Loucy (cell line): ENCODE results near the gene NEXN.

Experiments used
- H2AFZ ChIP-seq: fragments of 200-600 bp; sonication (generic); 2 replicates; pipeline ENCODE4 v1.6.0; 2016; ENCODE audit warnings: antibody characterized with exemption, mild to moderate bottlenecking, low read length, moderate library complexity
- H3F3A ChIP-seq: fragments of 200-600 bp; 2 replicates; pipeline ENCODE4 v1.6.0; 2016; ENCODE audit warnings: antibody characterized with exemption, low read depth, mild to moderate bottlenecking
- H3K27me3 ChIP-seq: fragments of 200-600 bp; sonication (generic); 2 replicates; pipeline ENCODE4 v1.6.1; 2014; ENCODE audit warnings: low read length, mild to moderate bottlenecking; ENCODE audit not compliant: insufficient read depth, poor library complexity, severe bottlenecking
- H3K36me3 ChIP-seq: fragments of 200-600 bp; sonication (generic); 2 replicates; pipeline ENCODE4 v1.6.1; 2016; ENCODE audit warnings: low read length; ENCODE audit not compliant: insufficient read depth
- H3K4me1 ChIP-seq: fragments of 200-600 bp; sonication (generic); 2 replicates; pipeline ENCODE4 v1.5.1; 2014; ENCODE audit warnings: low read length, mild to moderate bottlenecking; ENCODE audit not compliant: insufficient read depth, poor library complexity, severe bottlenecking
- H3K4me2 ChIP-seq: fragments of 200-600 bp; sonication (generic); 2 replicates; pipeline ENCODE4 v1.6.0; 2014; ENCODE audit warnings: antibody characterized with exemption, low read length, low read depth, mild to moderate bottlenecking; ENCODE audit not compliant: poor library complexity, severe bottlenecking
- H3K4me3 ChIP-seq: fragments of 200-600 bp; sonication (generic); 2 replicates; pipeline ENCODE4 v1.5.1; 2014; ENCODE audit warnings: low read length, mild to moderate bottlenecking, mixed read lengths; ENCODE audit not compliant: poor library complexity, severe bottlenecking
- H3K79me2 ChIP-seq: fragments of 200-600 bp; sonication (generic); 2 replicates; pipeline ENCODE4 v1.6.1; 2014; ENCODE audit warnings: low read length; ENCODE audit not compliant: insufficient read depth
- H3K9ac ChIP-seq: fragments of 200-600 bp; sonication (generic); 2 replicates; pipeline ENCODE4 v1.6.0; 2014; ENCODE audit warnings: mild to moderate bottlenecking, low read depth, low read length, moderate library complexity; ENCODE audit not compliant: poor library complexity, severe bottlenecking
- H3K9me2 ChIP-seq: fragments of 200-600 bp; sonication (generic); replicated peaks from 2 replicates; pipeline ENCODE4 v1.6.1; 2016; ENCODE audit warnings: low read depth, low read length, mixed read lengths
- H3K9me3 ChIP-seq: fragments of 200-600 bp; sonication (generic); 2 replicates; pipeline ENCODE4 v1.6.1; 2014; ENCODE audit warnings: mild to moderate bottlenecking, antibody characterized with exemption, low read length, low read depth; ENCODE audit not compliant: insufficient read depth
- H4K20me1 ChIP-seq: fragments of 200-600 bp; sonication (generic); 2 replicates; pipeline ENCODE4 v1.6.0; 2014; ENCODE audit warnings: antibody characterized with exemption, low read length, mild to moderate bottlenecking; ENCODE audit not compliant: insufficient read depth, poor library complexity, severe bottlenecking
- CTCF ChIP-seq: fragments of 200-600 bp; sonication (generic); conservative IDR thresholded peaks from 2 replicates; pipeline ENCODE4 v1.5.1; 2014; ENCODE audit warnings: mild to moderate bottlenecking, antibody characterized with exemption, low read length
- EZH2phosphoT487 ChIP-seq: fragments of 200-600 bp; IDR thresholded peaks from 2 replicates; pipeline ENCODE4 v1.6.1; 2018; ENCODE audit warnings: antibody characterized with exemption, mild to moderate bottlenecking, moderate library complexity, borderline replicate concordance

The NEXN gene

GRCh38 chr1:77905603-77906002 is 17.2 kb downstream of the NEXN start:
- Histone ChIP-seq H3K4me3 (no peak overlapping the region), H3K27me3 (no peaks in the 10 kb centered on the region), H3K9me3 (no peaks in the 10 kb centered on the region), H3K9me2 (no peaks in the 10 kb centered on the region), H3K36me3 (no peaks in the 10 kb centered on the region), H3K9ac (no peak overlapping the region), H3K4me1 (no peaks in the 10 kb centered on the region), H3K4me2 (no peak overlapping the region), H2AFZ (no peak overlapping the region), H3K79me2 (no peaks in the 10 kb centered on the region), H3F3A (no peaks in the 10 kb centered on the region), H4K20me1 (no peaks in the 10 kb centered on the region)
- TF ChIP-seq EZH2phosphoT487 (no peak), CTCF (no peak)

GRCh38 chr1:77906019-77906545 is 17.7 kb downstream of the NEXN start:
- Histone ChIP-seq H3K4me1 (no peaks in the 10 kb centered on the region), H3K36me3 (no peaks in the 10 kb centered on the region), H4K20me1 (no peaks in the 10 kb centered on the region), H3K9me3 (no peaks in the 10 kb centered on the region), H3K27me3 (no peaks in the 10 kb centered on the region), H2AFZ (no peak overlapping the region), H3K9me2 (no peaks in the 10 kb centered on the region), H3K4me3 (no peak overlapping the region), H3K4me2 (no peak overlapping the region), H3K9ac (no peak overlapping the region), H3K79me2 (no peaks in the 10 kb centered on the region), H3F3A (no peaks in the 10 kb centered on the region)
- TF ChIP-seq CTCF (no peak), EZH2phosphoT487 (no peak)

GRCh38 chr1:77906624-77907023 is 18.2 kb downstream of the NEXN start:
- H3K9me3 ChIP-seq = no peaks in the 10 kb centered on the region
- H3K27me3 ChIP-seq = no peaks in the 10 kb centered on the region
- no peak overlapping the region for H2AFZ ChIP-seq
- H3F3A ChIP-seq = no peaks in the 10 kb centered on the region
- H3K36me3 ChIP-seq = no peaks in the 10 kb centered on the region
- no peaks in the 10 kb centered on the region for H3K79me2 ChIP-seq
- H3K4me1 ChIP-seq = no peaks in the 10 kb centered on the region
- no peak for TF ChIP-seq EZH2phosphoT487
- no peak for TF ChIP-seq CTCF
- H3K4me3 ChIP-seq = no peak overlapping the region
- H3K9me2 ChIP-seq = no peaks in the 10 kb centered on the region
- no peak overlapping the region for H3K4me2 ChIP-seq
- H4K20me1 ChIP-seq = no peaks in the 10 kb centered on the region
- no peak overlapping the region for H3K9ac ChIP-seq
